Fibroblast of the aortic adventitia (primary cell): ENCODE data around the gene MRGPRF. TPM values are rescaled to one million over a fixed set of nuclear protein-coding genes. Genes with fewer than 3 reads are reported as not detected.

Source experiments
- DNase-seq: peaks from one replicate; pipeline ENCODE4 v3.0.0-alpha.2; 2010; ENCODE audit warnings: low read depth
- H3K4me3 ChIP-seq: 2 replicates; pipeline ENCODE4 v1.5.1; 2011; ENCODE audit warnings: low read depth, mild to moderate bottlenecking, control low read depth, low read length, moderate library complexity
- CTCF ChIP-seq: IDR thresholded peaks from 2 replicates; pipeline ENCODE4 v1.5.1; 2011; ENCODE audit warnings: mild to moderate bottlenecking, low read length, control low read depth, inconsistent platforms; ENCODE audit not compliant: insufficient read depth
- total RNA-seq: library from RNA; depleted of rRNA; stranded (reverse); fragments of >200 nt; gene quantifications from 2 replicates; pipeline ENCODE4 v1.2.3, GENCODE V29; 2012; ENCODE audit warnings: low replicate concordance

MRGPRF gene
- 34.3 and 41.8 TPM in 2 replicates for total RNA-seq

GRCh38 chr11:69013009-69013951 is at the start of gene MRGPRF:
MRGPRF (minus strand) TSS chr11:69013246; CDS start chr11:69009901, 3,345 bp downstream.
- DNase-seq = peak; percentile 92
- TF ChIP-seq CTCF = peak; percentile 84
- peak within 1 kb of the TSS; percentile 77 for H3K4me3 ChIP-seq

GRCh38 chr11:69062169-69062855 is 49.3 kb upstream of the MRGPRF start:
- DNase-seq = no peak
- no peak overlapping the region for H3K4me3 ChIP-seq
- TF ChIP-seq CTCF = no peak

- TF ChIP-seq CTCF = no peak
- H3K4me3 ChIP-seq = no peak overlapping the region
- DNase-seq = no peak
These were observed 48.6 kb upstream of the MRGPRF start for GRCh38 chr11:69061713-69062053.

- DNase-seq = no peak
- no peak for TF ChIP-seq CTCF
- no peak overlapping the region for H3K4me3 ChIP-seq
These were observed 48.0 kb upstream of the MRGPRF start for GRCh38 chr11:69060806-69061712.

GRCh38 chr11:69059985-69060384 is 46.9 kb upstream of the MRGPRF start:
- TF ChIP-seq CTCF = no peak
- no peak overlapping the region for H3K4me3 ChIP-seq
- no peak for DNase-seq

GRCh38 chr11:69059429-69059828 is 46.4 kb upstream of the MRGPRF start:
- DNase-seq = no peak
- TF ChIP-seq CTCF = no peak
- no peak overlapping the region for H3K4me3 ChIP-seq
